Hindlimb muscle (tissue), 1 donor: ENCODE results near the gene ARSD. TPM values are rescaled to one million over a fixed set of nuclear protein-coding genes. Genes with fewer than 3 reads are reported as not detected.

Experiments used
- polyA plus RNA-seq: library from polyadenylated mRNA; unstranded; fragments of 120-200 nt; gene quantifications from one replicate; pipeline ENCODE4 v1.2.1, GENCODE V29; 2013; ENCODE audit not compliant: insufficient read length

Gene ARSD
- polyA plus RNA-seq, 1 donor, result 9.4 TPM

Other genes starting within 250 kb of the ARSD start
- gene CD99, start 238.0 kb downstream of the ARSD start, polyA plus RNA-seq, result 348 TPM
- gene XG, start 177.3 kb downstream of the ARSD start, polyA plus RNA-seq, result 0.65 TPM
- gene GYG2, start 100.4 kb downstream of the ARSD start, polyA plus RNA-seq, result 3.0 TPM
- gene ARSH, start 77.2 kb upstream of the ARSD start, polyA plus RNA-seq, result not detected
- 0.09 TPM for gene ARSF, start 112.1 kb upstream of the ARSD start, polyA plus RNA-seq